GM21515 (cell line): ENCODE results near the gene CCDC78.

Experiments used
- ATAC-seq: cut with Tn5 transposase; IDR thresholded peaks from one replicate; pipeline ENCODE4 v1.9.1; 2021; ENCODE audit not compliant: unreplicated experiment

Gene CCDC78

DNA sequence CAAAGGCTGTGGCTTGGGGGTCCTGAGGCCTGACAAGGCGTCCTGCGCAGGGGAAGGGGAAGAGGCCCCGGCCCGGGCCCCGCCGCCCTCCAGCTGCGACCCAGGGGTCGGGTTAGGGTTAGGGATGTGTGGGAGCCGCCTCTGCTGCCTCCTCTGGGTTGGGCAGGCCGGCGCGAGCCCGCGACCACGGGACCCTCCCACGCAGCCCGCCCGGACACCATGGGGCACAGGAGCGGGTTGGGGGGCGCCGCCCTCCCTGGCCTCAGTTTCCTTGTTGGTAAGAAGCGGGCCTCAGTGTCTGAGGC lies 14.2 kb upstream of the CCDC78 start:
- ATAC-seq = peak; percentile 3

DNA sequence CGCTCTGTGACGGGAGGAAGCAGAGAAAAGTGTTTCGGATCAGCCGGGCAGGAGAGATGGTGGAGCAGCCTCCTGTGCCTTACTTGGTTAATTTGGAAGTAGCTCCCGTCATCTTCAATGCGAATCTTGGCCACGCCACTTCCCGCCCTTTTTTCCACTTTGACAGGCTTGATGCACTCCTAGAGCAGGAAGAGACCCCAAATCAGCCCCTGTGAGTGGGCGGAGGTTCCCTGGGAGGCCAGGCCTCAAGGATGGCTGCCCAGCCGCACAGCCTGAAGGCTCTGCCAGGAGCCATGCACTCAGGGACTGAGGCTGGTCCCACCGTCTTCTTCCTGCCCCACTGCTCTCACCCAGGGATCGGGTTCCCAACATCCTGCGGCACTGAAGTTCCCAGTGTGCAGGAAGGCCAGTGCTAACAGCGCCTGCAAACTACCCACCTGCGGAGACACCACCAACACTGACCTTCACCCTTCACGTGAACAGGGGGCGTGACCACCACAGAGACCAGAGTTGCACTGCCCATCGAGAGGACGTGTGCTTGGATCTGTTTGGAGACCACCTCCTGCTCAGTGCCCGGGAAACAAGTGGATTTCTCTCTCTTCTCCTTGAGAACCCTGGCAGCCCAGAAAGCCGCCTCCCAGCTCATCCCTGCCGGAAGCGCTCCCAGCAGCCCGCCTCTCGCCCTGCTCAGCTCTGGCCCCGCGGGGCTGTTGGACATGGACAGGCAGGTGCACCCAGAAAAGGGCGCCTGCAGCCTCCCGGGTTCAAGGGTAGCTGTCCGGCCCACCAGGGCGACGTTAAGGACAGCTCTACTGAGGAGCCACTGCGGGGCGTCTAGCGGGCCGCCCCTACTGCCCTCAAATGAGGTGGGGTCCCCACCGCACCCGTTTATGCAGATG lies 13.6 kb upstream of the CCDC78 start:
- no peak for ATAC-seq

DNA sequence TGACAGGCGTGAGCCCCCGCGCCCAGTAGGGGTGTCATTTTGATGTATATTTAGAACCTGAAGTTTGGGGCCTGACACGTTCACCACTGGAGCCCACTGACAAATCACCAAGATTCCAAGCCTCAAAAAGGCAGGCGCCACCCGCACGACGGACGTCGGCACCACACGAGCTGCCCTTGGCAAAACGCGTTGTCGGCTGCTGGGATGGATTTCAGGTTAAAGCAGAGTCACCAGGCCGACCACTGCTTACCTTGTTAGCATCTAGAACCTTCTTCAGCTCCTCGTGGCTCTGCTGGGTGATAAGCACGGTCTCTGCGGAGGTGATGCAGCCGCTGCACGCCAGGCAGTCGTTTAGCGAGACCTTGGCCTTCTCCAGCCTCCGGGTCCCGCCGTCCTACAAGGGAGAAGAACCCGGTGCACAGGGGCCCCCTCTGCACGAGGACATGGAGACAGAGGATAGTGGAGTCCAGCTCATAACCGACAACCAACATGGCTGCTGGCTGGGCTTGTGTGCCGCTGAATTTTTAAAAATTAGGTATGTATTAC lies 10.8 kb upstream of the CCDC78 start:
- no peak for ATAC-seq

DNA sequence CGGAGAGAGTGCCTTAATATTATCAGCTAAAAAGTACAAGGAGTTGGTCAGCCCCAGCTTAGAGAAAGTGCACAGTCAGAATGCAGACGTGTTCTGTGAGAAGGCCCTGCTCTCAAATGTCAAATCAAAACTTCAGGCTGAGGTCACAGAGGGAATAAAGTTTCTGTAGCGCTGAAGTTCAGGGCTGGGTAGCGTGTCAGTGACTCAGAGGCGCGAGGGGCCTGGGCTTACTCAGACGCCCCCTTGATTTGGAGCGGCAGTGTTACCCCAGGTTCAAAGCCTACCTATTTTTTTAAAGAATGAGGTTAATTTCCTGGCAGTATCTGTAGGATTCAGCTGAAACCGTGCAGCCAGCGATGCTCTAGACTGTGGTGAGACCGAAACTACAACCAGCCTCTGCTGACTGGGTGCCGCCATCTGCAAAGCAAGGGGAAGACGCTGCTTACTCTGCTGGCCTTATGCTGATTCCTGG lies 9.8 kb upstream of the CCDC78 start:
- ATAC-seq = no peak

DNA sequence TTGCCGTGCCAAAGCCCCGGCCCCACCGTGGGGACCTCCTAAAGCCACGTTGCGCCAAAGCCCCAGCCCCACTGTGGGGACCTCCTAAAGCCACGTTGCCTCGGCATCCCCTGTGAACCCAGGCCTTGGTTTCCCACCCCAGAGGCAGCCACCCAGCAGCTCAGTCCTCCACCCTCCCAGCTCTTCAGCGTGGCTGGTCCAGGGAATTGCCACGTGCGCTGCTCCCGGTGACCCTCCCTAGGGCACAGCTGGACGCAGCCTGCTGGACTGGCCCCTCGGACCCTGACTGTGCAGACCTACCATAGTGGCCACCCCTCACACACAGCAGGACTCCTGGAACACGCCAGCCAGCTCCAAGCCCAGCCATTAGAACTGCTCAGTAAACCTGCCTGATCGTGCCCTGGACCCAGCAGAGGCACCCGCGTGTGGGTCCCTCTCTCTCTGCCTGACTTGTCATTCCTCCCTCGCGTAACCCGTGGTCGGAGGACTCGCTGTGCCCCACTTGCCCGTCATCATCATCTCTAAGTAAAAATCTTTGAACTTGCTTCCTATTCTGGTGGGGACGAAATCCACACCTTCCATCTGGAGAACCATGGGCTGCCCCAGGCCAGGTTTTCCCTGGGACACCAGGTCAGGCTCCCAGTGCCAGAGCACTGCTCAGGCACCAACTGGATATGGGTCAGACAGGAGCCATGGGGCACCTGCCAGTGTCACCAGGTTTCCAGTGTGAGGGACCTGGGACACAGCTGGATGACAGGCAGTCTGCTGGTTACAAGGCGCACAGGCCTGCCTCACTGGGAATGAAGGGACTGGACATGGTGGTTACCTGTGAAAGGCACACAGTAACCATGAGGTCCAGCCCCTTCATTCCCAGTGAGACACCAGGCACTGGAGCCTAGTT lies 9.0 kb upstream of the CCDC78 start:
- no peak for ATAC-seq

DNA sequence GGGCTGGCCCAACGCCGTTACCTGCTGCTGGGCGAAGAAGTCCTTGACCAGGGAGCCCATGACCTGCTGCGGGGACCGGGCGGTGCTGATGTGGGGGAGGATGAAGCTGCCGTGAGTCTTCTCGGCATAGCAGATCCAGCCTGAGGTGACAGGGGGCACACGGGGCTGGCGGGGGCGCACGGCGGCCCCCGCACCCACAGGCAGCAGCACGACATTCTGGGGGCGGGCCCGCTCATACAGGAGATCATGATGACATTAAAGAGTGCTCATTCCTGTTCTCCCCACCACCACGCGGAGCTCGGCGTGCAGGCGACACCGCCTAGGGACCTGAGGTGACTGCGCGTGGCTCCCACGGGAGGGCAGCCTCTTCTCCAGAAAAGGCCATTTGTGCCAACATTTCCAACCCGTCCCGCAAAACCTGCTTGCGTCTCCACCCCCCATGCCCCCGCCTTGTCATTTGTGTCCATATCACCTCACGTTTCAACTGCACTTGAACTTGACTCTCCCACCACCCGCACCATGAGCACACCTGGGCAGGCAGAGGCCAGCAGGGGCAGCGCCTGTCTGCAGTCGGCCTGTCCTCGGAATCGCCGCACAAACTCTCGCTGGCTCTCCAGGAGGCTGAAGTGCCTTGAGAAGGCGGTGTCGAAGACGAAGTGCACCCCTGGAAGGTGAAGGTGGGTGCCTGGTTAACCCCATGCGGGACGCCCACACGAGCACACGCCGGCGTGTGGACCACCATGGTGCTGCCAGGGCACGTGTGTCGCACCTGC lies 8.2 kb upstream of the CCDC78 start:
- ATAC-seq = no peak

DNA sequence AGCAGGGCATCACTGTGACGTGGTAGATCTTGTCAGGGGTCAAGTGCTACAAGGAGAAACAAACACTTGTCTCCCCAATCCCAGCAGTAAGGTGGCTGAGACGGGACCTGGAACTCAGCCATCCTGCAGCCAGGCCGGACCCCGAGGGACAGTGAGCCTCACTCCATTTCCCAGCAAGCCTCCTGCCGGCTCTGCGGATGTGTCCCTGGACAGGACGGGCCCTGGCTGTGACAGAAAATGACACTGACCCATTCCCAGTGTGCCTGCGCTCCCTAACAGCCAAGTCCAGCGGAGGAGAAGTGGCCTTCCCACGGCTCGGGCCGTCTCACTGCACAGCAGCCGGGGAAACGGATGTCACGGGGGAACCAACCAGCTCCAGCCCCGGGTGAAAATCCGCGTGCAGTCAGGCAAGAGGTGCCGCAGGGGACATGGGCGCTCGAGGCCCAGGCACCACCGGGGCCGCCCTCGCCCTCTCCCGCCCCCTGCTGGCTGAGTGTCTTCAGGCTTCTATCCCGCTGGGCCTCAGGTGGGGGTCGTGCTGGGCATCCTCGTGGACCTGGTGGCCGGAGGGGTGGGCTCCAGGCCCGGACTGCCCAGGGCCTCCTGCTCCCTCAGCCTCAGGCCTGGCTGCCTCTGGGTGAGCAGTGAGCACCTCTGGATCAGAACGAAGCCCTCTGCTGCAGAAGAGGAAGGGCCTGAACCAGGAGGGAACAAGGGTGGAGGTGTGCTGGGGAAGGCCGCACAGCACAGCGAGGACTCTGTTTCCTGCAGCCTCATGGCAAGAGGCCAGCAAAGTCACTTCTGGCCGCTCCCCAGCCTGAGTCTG lies 7.4 kb upstream of the CCDC78 start:
- ATAC-seq = no peak

DNA sequence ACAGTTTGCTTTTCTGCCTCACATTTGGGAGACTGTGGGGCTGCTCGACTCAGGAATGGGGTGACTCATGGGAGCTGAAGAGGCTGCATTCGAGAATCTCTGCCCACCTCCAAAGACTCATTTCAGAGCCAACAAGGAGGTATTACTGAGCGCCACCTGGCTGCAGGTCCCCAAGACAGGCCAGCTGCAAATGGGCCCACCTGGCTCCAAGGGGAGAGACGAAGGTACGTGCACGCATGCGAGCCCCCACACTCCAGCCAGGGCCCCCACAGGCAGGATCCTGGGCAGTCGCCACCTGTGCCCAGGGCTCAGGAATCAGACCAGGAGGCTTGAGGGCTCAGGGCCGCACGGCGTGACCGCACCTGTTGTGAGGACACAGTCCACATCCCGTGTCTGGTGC lies 6.7 kb upstream of the CCDC78 start:
- ATAC-seq = no peak

DNA sequence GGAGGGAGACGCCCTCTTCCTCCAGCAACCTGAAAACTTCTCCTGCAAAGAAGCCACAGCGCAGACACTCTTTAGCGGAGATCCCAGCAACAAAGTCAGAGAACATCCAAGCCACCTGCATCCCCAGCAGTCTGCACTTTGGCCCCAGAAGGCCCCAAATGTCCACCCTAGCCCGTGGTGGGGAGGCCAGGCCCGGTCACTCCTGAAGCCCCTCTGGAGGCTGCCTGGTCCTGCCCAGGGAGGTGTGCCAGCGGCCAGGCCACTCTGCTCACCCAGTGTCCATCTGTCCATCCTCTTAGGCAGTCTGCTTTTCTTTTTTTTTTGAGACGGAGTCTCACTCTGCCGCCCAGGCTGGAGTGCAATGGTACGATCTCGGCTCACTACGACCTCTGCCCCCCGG lies 6.1 kb upstream of the CCDC78 start:
- ATAC-seq = no peak

DNA sequence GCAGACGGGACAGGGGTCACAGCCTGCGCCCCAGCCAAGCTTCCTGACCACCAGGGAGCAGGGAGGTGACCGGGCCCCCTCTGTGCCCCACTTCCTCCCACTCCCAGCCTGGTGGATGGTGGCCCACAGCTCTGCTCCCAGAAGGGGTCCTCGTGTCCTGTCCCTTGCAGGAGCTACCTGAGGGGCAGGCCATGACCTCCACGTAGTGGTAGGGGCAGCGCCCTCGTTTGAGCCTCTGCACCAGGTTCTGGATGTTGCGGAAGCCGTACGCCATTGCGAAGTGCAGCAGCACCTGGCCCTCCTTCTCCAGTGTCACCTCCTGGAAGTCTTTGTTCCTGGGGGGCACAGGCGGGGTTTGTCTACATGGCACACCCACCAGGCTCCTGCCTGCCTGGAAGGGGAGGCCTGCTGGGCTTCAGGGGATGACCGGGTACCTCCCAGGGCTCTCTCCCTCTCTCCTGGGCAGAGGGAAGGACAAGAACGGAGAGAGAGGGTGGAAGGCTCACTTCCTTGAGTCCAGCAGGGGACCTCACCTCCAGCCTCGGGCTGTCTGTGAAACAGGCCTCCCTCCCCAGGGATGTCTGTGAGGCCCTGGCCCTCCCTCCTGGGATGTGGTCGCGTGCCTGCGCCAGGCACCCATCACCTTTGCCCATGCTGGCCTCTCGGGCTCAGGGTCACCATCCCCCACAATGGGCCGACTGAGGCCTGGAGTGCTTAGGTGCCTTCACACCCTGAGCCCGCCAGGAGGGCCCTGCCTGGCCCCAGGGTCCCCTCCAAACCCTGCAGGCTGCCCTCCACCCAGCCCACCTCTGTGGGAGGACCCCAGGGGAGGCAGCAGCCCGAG lies 4.6 kb upstream of the CCDC78 start:
- no peak for ATAC-seq

DNA sequence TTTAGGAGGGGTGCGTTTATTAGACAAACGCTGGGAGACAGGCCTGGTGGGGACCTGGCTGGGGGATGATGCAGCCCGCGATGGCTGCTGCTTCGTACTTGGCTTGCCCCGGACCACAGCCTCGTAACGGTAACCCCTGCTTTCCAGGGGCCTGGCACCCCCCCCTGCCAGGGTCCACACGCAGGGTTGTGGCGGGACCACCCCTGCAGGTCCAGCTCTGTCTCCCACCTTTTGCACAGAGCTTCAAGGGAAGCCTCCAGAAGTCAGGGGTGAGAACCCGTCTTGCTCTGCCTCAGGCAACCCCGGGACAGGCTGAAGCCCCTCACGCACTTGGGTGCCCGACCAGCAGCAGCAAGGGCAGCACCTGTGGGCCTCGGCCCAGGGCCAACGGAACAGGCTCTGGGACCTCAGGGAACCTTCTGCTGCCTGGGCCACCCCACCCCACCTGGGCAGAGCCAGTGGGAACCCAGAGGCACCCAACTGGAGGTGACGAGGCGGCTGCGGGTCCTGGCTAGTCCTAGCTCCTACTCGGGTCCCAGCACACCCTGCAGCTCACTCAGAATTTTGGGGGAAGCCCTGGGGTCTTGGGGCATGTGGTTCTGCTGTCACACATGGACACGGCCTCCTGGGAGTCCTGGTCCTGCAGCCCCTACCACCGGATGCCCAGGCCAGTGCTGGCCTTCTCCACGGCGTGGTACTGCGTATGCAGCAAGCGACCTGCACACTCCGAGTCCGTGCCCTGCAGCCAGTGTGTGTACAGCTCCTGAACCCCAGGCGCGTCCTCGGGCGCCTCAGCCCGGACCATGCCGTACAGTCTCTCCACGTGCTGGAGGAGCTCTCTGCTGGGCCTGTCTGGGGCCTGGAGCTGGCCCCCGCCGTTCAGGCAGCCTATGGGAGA lies 3.8 kb upstream of the CCDC78 start:
- no peak for ATAC-seq

DNA sequence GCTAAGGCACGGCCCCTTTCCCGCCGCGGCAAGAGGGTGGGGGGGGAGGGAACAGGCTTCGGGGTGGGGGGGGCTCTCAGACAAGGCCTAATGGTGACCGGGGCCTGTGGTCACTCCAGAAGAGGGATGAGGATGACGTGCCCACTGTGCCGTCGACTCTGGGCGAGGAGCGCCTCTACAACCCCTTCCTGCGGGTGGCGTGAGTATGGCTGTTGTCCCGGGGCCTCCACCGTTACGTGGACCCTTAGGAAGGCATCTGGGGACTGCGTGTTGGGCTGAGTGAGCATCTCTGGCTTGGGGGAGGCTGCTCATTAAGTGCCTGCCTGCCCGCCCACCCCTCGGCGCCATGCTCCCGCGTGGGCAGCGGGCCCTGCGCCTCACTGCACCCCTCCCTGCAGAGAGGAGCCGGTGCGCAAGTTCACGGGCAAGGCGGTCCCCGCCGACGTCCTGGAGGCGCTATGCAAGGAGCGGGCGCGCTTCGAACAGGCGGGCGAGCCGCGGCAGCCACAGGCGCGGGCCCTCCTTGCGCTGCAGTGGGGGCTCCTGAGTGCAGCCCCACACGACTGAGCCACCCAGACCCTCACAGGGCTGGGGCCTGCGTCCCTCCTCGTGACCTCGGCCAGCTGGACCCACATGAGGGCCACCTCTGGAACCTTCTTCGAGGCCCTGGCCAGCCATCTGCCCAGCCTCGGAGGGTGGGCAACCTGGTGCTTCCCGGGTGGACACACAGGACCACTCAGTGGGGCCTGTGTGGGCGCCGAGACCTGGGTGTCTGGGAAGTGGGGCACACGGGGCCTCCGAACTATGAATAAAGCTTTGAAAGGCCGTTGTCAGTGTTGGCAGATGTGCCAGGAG lies 2.9 kb upstream of the CCDC78 start:
- no peak for ATAC-seq

DNA sequence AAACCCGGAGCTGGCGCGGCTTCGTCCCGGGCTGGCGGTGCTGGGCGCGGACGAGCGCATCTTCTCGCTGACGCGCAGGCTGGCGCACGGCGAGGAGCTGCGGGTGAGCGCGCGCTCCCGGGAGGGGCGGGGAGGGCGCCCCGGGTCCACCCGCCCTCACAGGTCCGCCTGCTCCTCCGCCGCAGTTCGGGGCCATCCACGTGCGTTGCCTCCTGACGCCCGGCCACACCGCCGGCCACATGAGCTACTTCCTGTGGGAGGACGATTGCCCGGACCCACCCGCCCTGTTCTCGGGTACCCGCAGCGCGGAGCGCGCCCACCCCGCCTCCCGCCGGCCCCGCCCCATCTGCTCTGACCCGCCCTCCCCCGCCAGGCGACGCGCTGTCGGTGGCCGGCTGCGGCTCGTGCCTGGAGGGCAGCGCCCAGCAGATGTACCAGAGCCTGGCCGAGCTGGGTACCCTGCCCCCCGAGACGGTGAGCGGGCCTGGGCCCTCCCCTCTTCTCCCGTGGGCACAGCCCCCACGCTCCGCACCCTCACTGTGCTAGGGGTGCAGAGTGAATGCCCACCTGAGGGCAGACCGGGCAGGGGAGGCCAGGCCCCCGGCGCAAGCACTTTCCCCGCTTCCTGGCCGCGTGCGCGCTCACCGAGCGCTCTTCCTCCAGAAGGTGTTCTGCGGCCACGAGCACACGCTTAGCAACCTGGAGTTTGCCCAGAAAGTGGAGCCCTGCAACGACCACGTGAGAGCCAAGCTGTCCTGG lies 2.1 kb upstream of the CCDC78 start:
- no peak for ATAC-seq

DNA sequence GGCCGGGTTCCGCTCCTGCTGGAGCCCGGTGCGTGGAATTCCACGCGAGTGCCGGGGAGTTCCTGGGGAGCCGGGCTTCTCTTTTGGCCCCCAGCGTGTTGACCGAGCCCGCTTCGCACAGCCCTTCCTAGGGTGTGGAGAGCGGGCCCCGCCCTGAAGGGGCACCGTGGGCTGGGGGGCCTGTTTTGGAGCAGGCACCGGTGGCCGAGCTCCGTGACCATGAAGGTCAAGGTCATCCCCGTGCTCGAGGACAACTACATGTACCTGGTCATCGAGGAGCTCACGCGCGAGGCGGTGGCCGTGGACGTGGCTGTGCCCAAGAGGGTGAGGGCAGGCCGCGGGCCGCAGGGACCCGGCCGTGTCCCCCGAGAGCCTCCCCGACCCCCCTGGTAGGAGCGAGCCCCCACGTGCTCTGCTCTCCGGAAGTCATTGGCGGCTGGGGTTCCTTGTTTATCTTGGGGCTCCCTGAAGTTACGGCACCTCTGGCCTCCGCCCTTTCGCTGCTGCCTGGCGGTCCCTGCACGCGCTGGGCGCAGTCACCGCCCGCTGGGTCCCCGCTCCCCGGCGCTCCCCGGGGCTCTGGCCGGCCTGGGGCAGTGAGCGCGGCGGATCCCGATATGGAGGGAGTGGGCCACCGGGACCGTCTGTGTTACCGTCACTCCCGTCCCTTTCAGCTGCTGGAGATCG lies 1.2 kb upstream of the CCDC78 start:
- ATAC-seq = no peak

DNA sequence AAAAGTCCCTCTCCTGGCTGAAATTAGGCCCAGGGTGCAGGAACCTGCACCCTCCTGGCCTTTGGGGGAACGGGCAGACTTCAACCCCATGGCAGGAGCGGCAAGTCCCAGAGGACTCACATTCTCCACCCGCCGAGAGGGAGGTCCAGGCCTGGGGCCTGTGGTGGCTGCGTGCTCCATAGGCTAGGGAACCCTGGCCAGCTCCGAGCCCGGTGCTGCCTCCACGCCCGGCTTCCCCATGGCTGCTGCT lies 130 bp downstream of the CCDC78 start:
- ATAC-seq = no peak

DNA sequence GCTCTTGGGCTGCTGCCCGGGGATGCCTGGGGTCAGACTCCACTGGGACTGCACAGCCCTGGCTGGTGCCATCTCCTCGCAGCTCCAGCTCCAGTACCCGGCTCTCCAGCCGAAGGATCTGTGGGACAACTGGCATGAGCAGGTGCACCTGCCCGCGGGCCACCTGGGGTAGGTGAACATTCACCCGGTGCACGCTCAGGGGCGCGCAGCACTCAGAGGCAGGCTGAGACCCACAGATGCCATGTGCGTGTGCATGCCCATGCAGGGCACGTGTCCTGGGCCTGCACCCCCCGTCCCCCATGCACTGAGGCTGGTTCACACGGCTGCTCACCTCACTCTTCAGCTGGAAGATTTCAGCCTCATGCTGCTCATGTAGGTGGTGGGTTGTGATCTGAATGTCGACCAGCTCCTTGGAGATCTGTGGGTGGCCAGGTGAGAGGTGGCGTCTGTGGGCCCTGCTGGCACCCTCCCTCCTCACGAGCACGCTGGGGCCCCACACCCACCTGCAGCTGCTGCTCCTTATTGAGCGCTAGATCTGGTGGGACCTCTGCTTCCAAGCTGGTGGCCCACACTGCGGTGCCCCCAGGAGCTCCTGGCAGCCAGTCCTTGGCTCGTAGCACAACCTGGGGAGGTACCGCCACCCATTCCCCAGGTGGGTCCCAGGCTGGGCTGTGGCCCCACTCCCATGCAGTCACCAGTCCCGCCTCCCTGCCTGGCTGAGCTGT lies 618 bp downstream of the CCDC78 start:
- ATAC-seq = no peak
